ENCODE results near the gene MORC2.
A peak's percentile ranks its signal among the peaks of the same experiment; 100 is the strongest.

MORC2 gene

DNA sequence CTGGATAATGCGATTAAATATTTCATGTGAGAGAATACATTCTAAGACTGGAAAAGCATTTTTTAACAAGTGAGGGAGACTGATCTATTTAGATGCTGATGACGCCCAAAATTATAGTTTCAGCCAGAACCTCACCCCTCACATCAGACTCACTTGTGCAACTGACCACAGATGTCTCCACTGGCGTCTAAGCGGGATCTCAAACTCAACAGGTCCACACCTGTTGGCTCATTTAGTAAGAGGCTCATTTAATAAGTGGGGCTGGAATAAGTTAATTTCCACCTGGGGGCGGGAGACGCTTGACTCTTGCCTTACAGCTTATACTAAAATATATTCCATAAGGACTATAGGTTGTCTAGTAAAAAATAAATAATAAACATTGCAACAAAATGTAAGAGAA lies 47.5 kb downstream of the MORC2 start:
- no peak for DNase-seq (ENCODE audit: low read depth)

DNA sequence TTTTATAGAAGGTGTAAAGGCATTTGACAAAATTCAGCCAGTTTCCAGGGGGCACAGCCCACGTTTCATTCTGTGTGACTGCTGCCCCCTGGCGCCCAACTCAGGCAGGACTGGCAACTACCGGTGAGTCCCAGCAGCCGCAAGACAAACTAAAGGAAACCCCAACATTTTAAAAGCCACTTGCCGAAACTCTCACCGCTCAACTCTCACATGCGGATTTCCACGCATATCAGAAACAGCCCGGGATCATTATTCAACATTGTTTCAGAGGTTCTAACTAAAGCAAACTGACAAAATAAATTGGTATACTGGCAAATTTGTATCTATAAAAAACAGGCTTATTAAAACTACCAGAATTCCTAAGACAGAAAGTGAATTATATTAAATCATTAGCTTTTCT lies 48.2 kb downstream of the MORC2 start:
- DNase-seq (ENCODE audit: low read depth), result peak; percentile 79

DNA sequence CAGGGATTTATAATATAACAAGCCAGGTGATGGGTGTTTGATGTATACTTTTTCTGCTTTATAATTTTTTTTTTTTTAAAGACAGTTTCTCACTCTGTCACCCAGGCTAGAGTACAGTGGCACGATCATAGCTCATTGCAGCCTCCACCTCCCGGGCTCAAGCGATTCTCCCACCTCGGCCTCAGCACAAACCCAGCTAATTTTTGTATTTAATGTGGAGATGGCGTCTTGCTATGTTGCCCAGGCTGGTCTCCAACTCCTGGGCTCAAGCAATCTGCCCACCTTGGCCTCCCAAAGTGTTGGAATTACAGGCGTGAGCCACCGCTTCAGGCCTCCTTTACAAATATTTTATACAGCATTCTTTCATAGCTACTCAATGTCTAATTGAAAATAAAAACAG lies 48.6 kb downstream of the MORC2 start:
- no peak for DNase-seq (ENCODE audit: low read depth)

DNA sequence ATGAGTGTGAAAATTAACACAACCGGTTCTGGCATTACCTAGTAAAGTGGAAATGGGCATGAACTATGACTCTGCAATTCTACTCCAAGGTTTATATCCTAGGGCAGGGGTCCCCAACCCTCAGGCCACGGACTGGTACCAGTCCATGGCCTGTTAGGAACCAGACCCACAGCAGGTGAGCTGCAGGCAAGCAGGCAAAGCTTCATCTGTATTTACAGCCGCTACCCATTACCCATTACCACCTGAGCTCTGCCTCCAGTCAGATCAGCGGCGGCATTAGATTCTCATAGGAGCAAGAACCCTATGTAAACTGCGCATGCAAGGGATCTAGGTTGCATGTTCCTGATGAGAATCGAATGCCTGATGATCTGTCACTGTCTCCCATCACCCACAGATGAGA lies 49.8 kb downstream of the MORC2 start:
- no peak for DNase-seq (ENCODE audit: low read depth)

DNA sequence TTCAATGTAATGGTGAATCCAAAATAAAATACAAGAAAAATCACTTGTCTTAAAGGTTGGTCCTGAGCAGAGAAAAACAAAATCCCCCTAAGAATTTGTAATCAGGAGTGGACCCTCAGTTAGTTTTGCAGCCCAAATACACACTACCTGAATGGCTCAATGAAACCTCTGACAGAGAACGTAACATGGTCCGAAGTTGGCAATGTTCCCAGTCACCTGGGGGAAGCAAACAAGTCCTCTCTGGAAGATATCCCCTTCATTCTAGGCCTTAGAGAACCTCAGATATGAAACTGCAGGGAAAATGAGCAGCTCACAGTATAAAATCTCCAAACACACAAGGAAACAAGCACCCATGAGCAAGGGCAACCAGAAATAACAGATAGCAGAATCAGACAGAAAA lies 58.2 kb downstream of the MORC2 start:
- DNase-seq (ENCODE audit: low read depth), result no peak

DNA sequence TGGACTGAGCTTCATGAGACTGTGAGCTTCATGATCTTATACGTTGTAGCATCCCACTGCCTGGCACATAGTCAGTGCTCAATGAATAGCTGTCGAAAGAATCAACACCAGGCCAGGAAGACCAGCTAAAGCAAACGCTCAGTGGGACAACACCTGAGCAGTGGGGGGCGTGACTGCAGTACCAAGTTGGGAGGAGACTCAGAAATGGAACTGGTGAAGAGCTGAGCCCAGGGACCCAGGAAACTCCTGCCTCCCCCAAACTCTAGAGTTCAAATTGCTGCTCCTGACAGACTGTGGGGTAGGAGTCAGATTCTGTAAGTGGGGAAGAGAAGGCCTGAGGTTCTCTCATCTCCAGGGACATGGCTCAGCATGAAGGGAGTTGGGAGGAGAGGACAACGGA lies 59.3 kb downstream of the MORC2 start:
- DNase-seq (ENCODE audit: low read depth), result no peak

DNA sequence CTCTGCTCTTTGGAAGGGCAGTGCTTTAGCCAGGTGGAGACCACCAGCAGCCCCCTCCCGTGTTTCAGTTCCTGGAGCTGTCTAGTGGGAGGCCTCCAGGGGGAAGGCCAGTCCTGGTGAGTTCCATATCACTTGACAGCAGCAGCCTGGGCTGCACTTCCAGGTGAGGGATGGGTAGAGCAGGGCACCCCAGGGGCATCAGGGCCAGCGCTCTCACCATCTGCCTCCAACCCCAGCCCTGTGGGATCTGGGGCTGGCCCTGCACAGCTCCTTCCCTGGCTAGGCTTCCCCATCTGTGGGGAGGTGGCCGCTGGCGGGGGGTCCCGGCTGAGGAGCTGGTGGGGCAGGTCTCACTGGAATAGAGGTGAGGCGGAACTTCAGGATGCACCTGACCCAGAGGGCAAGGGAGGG lies 60.5 kb downstream of the MORC2 start:
- no peak for DNase-seq (ENCODE audit: low read depth)

DNA sequence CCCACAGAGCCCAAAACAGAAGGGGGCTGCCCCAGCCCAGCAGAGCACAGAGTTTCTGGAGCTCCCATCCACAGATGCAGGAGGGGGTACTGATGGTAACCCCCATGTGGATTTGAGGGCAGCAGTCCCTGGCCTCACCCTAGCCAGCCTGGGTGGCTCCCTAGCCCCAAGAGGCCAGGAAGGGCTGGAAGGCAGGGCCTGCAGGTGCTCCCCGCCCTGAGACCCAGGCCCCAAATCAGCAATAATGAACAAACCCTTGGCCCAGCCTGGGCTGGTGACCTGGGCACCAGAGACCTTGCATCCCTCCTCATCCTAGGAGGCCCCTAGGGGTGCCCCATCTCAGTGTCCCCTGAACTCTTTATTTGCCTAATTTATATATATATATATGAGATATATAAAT lies 61.6 kb downstream of the MORC2 start:
- no peak for DNase-seq (ENCODE audit: low read depth)

DNA sequence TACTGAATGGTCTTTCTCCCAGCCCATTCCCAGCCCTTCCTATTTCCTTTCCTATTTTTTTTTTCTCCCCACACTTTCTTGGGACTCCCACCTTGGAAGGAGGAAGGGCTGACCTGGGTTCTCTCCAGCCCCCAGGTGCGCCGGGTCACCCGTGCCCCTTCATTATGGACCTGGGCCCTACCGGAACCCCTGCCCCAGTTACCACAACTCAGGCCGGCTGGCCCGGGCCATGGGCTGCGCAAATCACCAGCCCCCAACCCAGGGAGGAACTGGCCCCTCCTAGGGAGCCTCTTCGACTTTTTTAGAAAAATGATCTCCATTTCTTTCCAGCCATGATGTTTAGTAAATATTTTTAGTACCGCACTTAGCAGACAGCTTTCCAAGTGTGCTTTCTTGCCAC lies 62.2 kb downstream of the MORC2 start:
- DNase-seq (ENCODE audit: low read depth), result no peak

DNA sequence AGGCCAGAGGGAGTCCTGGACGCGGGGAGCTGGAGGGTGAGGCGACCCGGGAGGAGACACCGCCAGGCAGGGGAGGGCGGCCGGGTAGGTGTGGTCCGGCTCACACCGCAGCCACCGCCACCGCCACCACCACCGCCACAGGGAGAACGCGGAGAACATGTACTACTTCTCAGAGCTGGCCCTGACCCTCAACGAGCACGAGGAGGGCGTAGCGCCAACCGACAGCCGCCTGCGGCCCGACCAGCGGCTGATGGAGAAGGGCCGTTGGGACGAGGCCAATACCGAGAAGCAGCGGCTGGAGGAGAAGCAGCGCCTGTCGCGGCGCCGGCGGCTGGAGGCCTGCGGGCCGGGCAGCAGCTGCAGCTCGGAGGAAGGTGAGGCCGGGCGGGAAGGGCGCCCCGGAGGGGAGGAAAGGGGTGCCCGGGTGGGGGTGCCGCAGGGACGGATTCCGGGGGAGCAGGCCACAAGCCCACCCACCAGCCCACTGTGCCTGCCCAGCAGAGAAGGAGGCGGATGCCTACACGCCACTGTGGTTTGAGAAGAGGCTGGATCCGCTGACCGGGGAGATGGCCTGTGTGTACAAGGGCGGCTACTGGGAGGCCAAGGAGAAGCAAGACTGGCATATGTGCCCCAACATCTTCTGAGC lies 62.8 kb downstream of the MORC2 start:
- DNase-seq (ENCODE audit: low read depth), result no peak

DNA sequence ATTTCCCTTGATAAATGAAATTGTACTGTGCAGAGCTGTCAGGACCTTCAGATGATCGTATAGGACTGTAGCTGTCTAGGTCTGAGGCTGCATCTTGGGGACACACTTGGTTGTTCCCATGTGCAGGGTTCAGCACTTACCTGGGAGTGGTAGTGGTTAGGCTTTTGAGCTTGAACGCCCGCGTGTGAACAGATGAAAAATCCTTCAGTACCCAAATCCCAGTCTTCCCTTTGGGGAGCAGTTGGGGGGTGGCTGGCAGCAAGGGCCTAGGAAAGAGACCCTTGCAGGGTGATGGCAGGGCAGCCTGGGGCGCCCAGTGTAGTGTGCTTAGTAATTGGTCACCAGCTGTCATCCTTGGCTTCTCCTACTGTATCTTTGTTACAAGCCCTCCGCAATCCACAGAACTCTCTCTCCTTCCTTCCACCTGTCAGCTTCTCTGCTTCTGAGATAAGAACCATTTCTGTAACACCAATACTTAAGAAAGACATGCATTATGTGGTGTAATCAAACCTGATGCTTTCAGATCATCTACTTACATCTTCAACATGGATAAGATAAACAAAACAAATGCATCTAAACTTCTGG lies 64.6 kb downstream of the MORC2 start:
- DNase-seq (ENCODE audit: low read depth), result no peak

DNA sequence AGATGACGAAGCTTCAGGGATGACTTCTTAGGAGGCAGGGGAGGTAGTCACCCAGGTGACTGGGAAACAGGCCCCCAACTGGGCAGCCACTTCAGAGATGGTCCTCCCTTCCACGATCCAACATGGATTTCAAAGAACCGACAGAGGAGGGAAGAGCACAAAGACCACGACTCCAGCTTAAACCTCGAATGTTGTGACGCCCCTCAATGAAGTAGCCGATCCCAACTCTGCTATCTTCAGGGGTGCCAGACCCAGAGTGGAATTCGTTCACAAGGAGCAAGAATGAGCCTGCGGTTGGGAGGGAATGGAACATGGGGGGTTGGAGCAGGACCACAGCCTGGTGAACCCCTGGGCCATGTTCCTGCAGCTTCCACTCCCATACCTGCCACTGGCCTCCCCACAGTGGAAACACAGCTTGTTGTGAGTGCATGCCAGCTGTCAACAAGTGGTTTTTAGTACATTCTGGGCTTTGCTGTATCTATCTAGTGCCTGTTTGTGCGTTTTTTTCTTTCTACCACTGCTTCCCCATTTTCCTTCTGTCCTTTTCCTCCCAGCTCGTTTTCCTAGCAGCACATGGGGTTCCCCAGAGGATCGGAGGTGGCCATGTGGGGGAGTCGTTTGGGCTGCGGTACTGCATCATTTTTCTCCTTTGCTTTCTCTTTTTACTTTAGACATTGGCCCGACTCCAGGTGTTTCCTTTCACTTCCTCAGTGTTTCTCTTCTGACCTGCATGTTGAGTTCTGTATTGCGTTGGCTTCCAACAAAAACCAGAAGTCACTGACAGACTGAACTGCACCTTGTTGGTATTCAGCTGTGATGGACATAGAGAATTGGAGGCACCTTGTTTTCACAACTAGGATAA lies 65.8 kb downstream of the MORC2 start:
- DNase-seq (ENCODE audit: low read depth), result no peak

DNA sequence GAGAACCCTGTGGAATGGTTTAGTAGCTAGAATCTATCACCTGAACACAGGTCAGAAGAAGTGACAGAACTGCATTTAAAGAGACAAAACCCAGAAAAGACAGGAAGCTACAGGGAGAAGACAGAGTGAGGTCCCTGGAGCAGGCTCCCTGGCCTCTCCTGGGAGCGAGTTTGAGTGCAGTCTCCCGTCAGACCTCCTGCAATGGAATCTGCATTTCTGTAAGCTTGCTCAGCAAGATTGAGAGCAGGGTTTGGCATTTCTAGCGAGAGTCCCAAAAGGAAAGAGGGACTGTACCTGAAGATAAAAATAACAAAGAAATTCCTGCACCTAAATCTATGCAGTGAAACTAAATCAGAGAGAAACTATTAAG lies 74.2 kb downstream of the MORC2 start:
- no peak for DNase-seq (ENCODE audit: low read depth)

DNA sequence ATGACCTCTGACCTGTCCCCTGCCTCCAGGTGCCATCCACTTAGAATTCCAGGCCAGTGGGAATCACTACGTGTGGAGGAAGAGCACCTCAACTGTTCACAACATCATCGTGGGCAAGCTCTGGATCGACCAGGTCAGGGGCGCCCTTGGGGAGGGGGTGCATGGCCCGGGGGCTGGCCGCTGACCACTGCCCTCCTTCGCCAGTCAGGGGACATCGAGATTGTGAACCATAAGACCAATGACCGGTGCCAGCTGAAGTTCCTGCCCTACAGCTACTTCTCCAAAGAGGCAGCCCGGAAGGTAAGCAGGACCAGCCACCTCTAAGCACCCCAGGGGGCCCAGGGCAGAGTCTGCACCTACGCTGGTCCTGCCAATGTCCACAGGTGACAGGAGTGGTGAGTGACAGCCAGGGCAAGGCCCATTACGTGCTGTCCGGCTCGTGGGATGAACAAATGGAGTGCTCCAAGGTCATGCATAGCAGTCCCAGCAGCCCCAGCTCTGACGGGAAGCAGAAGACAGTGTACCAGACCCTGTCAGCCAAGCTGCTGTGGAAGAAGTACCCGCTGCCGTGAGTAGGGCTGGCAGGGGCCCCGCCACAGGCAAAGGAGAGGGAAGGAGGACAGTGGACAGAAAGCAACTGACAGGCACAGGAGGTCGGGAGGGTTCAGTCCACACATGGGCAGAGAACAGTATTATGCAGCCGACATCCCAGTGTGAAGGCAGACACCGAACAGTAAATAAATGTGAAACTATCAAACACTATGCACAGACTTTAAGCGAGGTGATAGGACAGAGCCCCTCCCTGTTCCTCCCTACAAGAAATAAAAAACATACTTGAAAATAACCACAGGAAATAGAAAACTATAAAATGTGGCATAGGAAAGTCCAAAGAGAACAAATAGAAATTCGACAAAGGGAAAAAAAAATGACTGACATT lies 74.9 kb downstream of the MORC2 start:
- DNase-seq (ENCODE audit: low read depth), result no peak

DNA sequence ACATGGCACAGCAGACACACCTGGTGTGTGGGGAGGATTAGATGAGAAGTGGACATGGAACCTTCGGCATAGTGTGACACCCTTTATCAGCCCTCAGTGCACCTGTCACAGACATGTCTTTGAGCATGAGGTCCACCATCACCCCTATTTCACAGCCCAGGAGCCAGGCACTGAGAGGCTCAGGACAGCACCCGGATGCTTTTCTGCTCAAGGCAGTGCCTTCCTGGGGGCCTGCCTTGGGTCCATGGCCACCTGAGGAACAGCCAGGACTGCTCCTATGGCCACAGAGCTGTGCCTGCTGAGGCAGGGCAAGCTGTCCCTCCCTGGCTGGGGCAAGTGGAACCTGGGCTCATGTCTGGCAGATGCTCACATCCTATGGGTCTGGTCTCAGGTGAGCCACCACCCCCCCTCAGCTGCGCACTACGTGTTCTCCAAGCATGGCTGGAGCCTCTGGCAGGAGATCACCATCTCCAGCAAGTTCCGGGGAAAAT lies 75.8 kb downstream of the MORC2 start:
- no peak for DNase-seq (ENCODE audit: low read depth)

DNA sequence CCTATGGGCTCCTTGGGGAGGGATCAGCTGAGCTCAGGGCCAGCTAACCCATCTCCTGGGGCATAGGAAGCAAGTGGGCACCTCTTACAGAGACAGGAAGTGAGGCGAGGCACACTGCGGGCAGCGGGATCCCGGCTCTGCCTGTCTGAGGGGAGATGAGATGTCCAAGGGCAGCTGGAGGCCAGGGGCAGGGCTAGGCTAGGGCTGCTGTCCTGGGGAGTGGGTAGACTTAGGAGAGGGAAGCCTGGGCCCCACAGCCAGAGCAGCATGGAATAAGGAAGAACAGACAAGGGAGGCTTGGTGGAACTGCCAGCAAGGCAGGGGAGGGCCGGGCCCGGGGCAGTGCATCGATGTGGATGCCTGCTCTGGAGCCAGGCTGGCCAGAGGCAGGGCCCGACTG lies 76.3 kb downstream of the MORC2 start:
- DNase-seq (ENCODE audit: low read depth), result no peak

DNA sequence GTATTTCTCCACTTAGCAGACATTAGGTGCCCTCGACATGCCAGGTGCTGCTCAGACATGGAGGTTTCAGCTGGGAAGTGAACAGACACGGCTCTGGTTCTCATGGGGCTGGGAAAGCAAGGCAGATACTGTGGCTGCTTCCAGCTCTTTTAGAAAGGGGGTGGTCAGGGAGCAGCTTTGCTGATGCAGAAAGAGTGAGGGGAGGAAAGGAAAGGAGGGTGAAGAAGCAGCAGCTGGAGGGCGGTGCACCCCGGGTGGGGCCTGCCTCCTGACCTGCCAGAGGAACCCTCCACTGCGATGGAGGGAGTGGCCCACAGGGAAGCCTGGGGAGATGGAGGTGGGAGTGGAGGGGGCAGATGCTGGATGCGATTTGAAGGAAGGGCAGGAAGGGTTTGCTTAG lies 76.8 kb downstream of the MORC2 start:
- DNase-seq (ENCODE audit: low read depth), result no peak

DNA sequence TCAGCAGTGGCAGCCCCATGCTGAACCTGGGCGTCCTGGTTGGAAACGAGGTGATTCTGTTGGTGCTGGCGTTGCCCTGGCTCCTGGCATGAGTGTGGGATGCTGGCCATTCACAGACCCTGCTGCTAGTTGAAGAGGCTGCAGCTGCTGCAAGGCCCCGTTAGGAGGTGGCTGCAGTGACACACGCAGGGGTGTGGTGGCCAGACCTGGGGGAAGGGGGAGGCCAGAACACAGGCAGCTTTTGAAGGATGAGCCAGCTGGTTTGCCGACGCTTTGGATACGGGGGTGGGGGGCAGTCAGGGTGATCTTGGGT lies 77.2 kb downstream of the MORC2 start:
- DNase-seq (ENCODE audit: low read depth), result no peak

DNA sequence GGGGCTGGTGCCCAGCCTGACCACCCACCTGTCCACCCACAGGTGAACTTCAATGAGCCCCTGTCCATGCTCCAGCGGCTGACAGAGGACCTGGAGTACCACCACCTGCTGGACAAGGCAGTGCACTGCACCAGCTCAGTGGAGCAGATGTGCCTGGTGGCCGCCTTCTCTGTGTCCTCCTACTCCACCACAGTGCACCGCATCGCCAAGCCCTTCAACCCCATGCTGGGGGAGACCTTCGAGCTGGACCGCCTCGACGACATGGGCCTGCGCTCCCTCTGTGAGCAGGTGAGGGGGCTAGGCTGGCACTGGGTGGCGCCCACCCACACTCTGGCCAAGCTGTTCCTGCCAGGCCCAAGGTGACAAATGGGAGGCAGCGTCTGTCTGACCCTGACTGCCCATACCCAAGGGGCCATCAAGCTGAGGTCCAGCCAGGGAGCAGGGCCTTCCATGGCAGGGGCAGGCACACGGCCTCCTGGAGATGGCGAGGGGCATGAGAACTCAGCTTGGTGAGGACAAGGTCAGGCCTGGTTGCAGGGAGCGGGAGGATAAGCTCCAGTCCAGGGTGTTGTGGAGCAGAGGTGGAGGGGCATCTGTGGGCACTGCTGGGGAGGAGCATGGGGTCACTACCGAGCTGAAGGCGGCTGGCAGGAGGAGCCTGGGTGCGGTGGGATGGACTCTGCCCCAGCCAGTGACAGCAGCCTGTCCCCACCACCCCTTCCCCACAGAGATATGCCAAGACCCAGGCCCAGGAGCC lies 77.7 kb downstream of the MORC2 start:
- no peak for DNase-seq (ENCODE audit: low read depth)

DNA sequence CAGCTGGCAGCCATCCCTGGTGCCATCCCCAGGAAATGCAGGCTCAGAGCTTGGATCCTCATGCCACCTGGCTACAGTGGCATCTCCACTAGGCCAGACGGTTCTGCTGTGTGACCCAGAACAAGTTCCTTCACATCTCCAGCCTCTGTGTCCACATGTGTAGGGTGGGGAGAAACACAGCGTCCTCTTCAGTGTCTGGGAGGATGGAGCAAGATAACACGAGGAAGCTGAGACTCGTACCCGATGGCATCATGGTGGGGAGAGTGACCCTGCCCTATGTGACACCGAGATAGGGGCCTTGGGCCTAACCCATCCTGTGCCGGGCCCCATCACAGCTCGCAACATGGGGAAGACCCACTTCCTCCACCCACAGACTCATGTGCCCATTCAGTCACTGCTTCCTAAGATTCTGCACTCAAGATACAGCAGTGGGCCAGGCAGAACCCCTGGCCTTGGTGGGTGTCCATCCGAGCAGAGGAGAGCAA lies 78.5 kb downstream of the MORC2 start:
- no peak for DNase-seq (ENCODE audit: low read depth)

DNA sequence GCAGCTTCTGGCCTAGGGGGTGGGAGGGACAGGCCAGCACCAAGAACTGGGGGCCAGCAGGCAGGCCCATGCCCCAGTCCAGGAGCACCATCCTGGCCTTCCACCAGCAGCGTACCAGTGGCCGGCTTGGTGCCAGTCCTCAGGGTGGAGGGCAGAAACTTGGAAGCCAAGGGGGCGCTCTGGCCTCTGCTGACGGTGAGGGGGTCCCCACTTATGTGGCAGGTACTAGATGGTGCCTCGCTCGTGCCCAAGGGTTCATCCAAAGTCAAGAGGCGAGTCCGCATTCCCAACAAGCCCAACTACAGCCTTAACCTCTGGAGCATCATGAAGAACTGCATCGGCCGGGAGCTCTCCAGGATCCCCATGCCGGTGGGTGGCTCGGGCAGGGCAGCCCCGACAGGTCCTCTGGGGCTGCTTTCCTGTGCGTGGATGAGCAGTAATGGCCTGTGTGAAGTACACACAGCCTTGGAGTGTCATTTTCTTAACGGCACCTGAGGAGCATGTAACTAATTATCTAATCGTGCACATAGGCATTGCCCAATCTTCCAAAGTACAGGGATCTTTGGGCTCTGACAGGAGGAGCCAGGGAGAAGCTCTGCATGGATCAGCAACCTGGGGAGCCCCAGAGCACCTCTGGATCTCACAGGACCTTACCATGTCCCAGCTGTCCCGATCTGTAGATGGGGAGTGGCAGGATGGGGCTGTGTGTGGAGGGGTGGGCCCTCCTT lies 79.1 kb downstream of the MORC2 start:
- no peak for DNase-seq (ENCODE audit: low read depth)

All from activated gamma-delta T cell treated with anti-CD3 and anti-CD28 coated beads, Interleukin-2, amount 50 U/mL, for 16 hours (primary cell).